ENCODE measurements around the gene TMEM250. TPM values are rescaled to one million over a fixed set of nuclear protein-coding genes. Genes with fewer than 3 reads are reported as not detected.
A peak's percentile ranks its signal among the peaks of the same experiment; 100 is the strongest.

Gene TMEM250
- total and polyA plus RNA-seq, 5 donors from 2014 or later: 21.5 to 55.6 (median 45.6) TPM

GRCh38 chr9:136110082-136111061, 8.3 kb downstream of the TMEM250 start:
- peaks cover 4 to 89% (median 32%) of the 10 kb centered on the region in 4 donors for H3K4me1 Mint-ChIP-seq
- ATAC-seq (ENCODE audit: low read depth in 2 of 2): peak in 1 of 2 donors; percentile 5
- H3K36me3 Mint-ChIP-seq: no peaks in the 10 kb centered on the region
- H3K27ac Mint-ChIP-seq: peak overlapping the region; percentile 78 to 93 (median 87)
- Histone ChIP-seq H3K27me3 (ENCODE audit: control insufficient read depth, insufficient read depth, low read length) (no peaks in the 10 kb centered on the region), H3K4me3 (ENCODE audit: low read depth, low read length) (peak overlapping the region; percentile 19), H3K27ac (ENCODE audit: insufficient read depth, low read length, poor library complexity, severe bottlenecking) (peak overlapping the region; percentile 83), H3K4me1 (ENCODE audit: control insufficient read depth, insufficient read depth, low read length, poor library complexity, severe bottlenecking) (peaks cover 82% of the 10 kb centered on the region), H3K36me3 (ENCODE audit: control insufficient read depth, insufficient read depth, low read length) (no peaks in the 10 kb centered on the region), H3K9me3 (ENCODE audit: control insufficient read depth in 2 of 2, low read length in 2 of 2) (no peaks in the 10 kb centered on the region)
- no peaks in the 10 kb centered on the region for H3K9me3 Mint-ChIP-seq
- H3K27me3 Mint-ChIP-seq: no peaks in the 10 kb centered on the region
- DNase-seq: peak in 2 of 3 donors; percentile 26 to 71
- H3K4me3 Mint-ChIP-seq: peak overlapping the region; percentile 84 to 89 (median 88)

GRCh38 chr9:136109351-136110081, 9.2 kb downstream of the TMEM250 start:
- Histone ChIP-seq H3K9me3 (ENCODE audit: control insufficient read depth in 2 of 2, low read length in 2 of 2) (no peaks in the 10 kb centered on the region), H3K4me3 (ENCODE audit: low read depth, low read length) (peak overlapping the region; percentile 32), H3K27ac (ENCODE audit: insufficient read depth, low read length, poor library complexity, severe bottlenecking) (peak overlapping the region; percentile 83), H3K36me3 (ENCODE audit: control insufficient read depth, insufficient read depth, low read length) (no peaks in the 10 kb centered on the region), H3K4me1 (ENCODE audit: control insufficient read depth, insufficient read depth, low read length, poor library complexity, severe bottlenecking) (peaks cover 82% of the 10 kb centered on the region), H3K27me3 (ENCODE audit: control insufficient read depth, insufficient read depth, low read length) (no peaks in the 10 kb centered on the region)
- Mint-ChIP-seq H3K36me3 (no peaks in the 10 kb centered on the region), H3K4me1 (peaks cover 4 to 84% (median 29%) of the 10 kb centered on the region in 4 donors), H3K9me3 (no peaks in the 10 kb centered on the region), H3K27me3 (no peaks in the 10 kb centered on the region), H3K4me3 (peak overlapping the region; percentile 85 to 93 (median 89)), H3K27ac (peak overlapping the region; percentile 84 to 94 (median 87))
- DNase-seq: peak; percentile 85 to 97 (median 90)
- ATAC-seq (ENCODE audit: low read depth in 2 of 2): peak; percentile 92 to 95

GRCh38 chr9:136108648-136109266, 9.9 kb downstream of the TMEM250 start:
- no peaks in the 10 kb centered on the region for H3K27me3 ChIP-seq (ENCODE audit: control insufficient read depth, insufficient read depth, low read length)
- Mint-ChIP-seq H3K9me3 (no peaks in the 10 kb centered on the region), H3K4me3 (peak overlapping the region; percentile 76 to 89 (median 88)), H3K4me1 (peaks cover 4 to 76% (median 28%) of the 10 kb centered on the region in 4 donors), H3K36me3 (no peaks in the 10 kb centered on the region), H3K27ac (peak overlapping the region; percentile 74 to 90 (median 87)), H3K27me3 (no peaks in the 10 kb centered on the region)
- H3K9me3 ChIP-seq (ENCODE audit: control insufficient read depth in 2 of 2, low read length in 2 of 2): no peaks in the 10 kb centered on the region
- peaks cover 79% of the 10 kb centered on the region for H3K4me1 ChIP-seq (ENCODE audit: control insufficient read depth, insufficient read depth, low read length, poor library complexity, severe bottlenecking)
- no peak for DNase-seq
- H3K4me3 ChIP-seq (ENCODE audit: low read depth, low read length): peak overlapping the region; percentile 32
- ATAC-seq (ENCODE audit: low read depth in 2 of 2): no peak
- H3K36me3 ChIP-seq (ENCODE audit: control insufficient read depth, insufficient read depth, low read length): no peaks in the 10 kb centered on the region
- peak overlapping the region; percentile 83 for H3K27ac ChIP-seq (ENCODE audit: insufficient read depth, low read length, poor library complexity, severe bottlenecking)

- Mint-ChIP-seq H3K36me3 (no peaks in the 10 kb centered on the region), H3K27me3 (no peaks in the 10 kb centered on the region), H3K27ac (peak overlapping the region; percentile 86 to 96 (median 90)), H3K9me3 (no peaks in the 10 kb centered on the region), H3K4me3 (peak overlapping the region; percentile 83 to 89 (median 88)), H3K4me1 (peaks cover 4 to 70% (median 22%) of the 10 kb centered on the region in 4 donors)
- H3K9me3 ChIP-seq (ENCODE audit: control insufficient read depth in 2 of 2, low read length in 2 of 2): no peaks in the 10 kb centered on the region
- ATAC-seq (ENCODE audit: low read depth in 2 of 2): no peak
- no peaks in the 10 kb centered on the region for H3K27me3 ChIP-seq (ENCODE audit: control insufficient read depth, insufficient read depth, low read length)
- peak overlapping the region; percentile 83 for H3K27ac ChIP-seq (ENCODE audit: insufficient read depth, low read length, poor library complexity, severe bottlenecking)
- H3K4me3 ChIP-seq (ENCODE audit: low read depth, low read length): no peak overlapping the region
- H3K36me3 ChIP-seq (ENCODE audit: control insufficient read depth, insufficient read depth, low read length): no peaks in the 10 kb centered on the region
- H3K4me1 ChIP-seq (ENCODE audit: control insufficient read depth, insufficient read depth, low read length, poor library complexity, severe bottlenecking): peaks cover 73% of the 10 kb centered on the region
- no peak for DNase-seq
Observed at GRCh38 chr9:136107953-136108647, 10.6 kb downstream of the TMEM250 start.

GRCh38 chr9:136107155-136107952, 11.3 kb downstream of the TMEM250 start:
- Histone ChIP-seq H3K27me3 (ENCODE audit: control insufficient read depth, insufficient read depth, low read length) (no peaks in the 10 kb centered on the region), H3K9me3 (ENCODE audit: control insufficient read depth in 2 of 2, low read length in 2 of 2) (no peaks in the 10 kb centered on the region), H3K4me1 (ENCODE audit: control insufficient read depth, insufficient read depth, low read length, poor library complexity, severe bottlenecking) (peaks cover 65% of the 10 kb centered on the region), H3K4me3 (ENCODE audit: low read depth, low read length) (peak overlapping the region; percentile 26), H3K27ac (ENCODE audit: insufficient read depth, low read length, poor library complexity, severe bottlenecking) (peak overlapping the region; percentile 83), H3K36me3 (ENCODE audit: control insufficient read depth, insufficient read depth, low read length) (no peaks in the 10 kb centered on the region)
- no peaks in the 10 kb centered on the region for H3K27me3 Mint-ChIP-seq
- H3K4me3 Mint-ChIP-seq: peak overlapping the region; percentile 77 to 87 (median 83)
- ATAC-seq (ENCODE audit: low read depth in 2 of 2): peak; percentile 15 to 17
- H3K9me3 Mint-ChIP-seq: no peaks in the 10 kb centered on the region
- H3K27ac Mint-ChIP-seq: peak overlapping the region; percentile 86 to 96 (median 90)
- no peaks in the 10 kb centered on the region for H3K36me3 Mint-ChIP-seq
- DNase-seq: peak; percentile 51 to 89 (median 52)
- peaks cover 4 to 62% (median 19%) of the 10 kb centered on the region in 4 donors for H3K4me1 Mint-ChIP-seq

GRCh38 chr9:136105398-136106135, 13.1 kb downstream of the TMEM250 start:
- DNase-seq: no peak
- Mint-ChIP-seq H3K27me3 (no peaks in the 10 kb centered on the region), H3K27ac (peak overlapping the region; percentile 75 to 96 (median 94)), H3K4me3 (peak overlapping the region; percentile 15 to 43 (median 41)), H3K36me3 (no peaks in the 10 kb centered on the region), H3K4me1 (peaks cover 0 to 46% (median 12%) of the 10 kb centered on the region in 4 donors), H3K9me3 (no peaks in the 10 kb centered on the region)
- H3K27me3 ChIP-seq (ENCODE audit: control insufficient read depth, insufficient read depth, low read length): no peaks in the 10 kb centered on the region
- H3K9me3 ChIP-seq (ENCODE audit: control insufficient read depth in 2 of 2, low read length in 2 of 2): no peaks in the 10 kb centered on the region
- no peaks in the 10 kb centered on the region for H3K36me3 ChIP-seq (ENCODE audit: control insufficient read depth, insufficient read depth, low read length)
- peaks cover 47% of the 10 kb centered on the region for H3K4me1 ChIP-seq (ENCODE audit: control insufficient read depth, insufficient read depth, low read length, poor library complexity, severe bottlenecking)
- H3K27ac ChIP-seq (ENCODE audit: insufficient read depth, low read length, poor library complexity, severe bottlenecking): peak overlapping the region; percentile 83
- no peak overlapping the region for H3K4me3 ChIP-seq (ENCODE audit: low read depth, low read length)
- no peak for ATAC-seq (ENCODE audit: low read depth in 2 of 2)

All from CD4-positive, CD25-positive, alpha-beta regulatory T cell (primary cell).